Measurements from ENCODE around the gene FCGBP. TPM values are rescaled to one million over a fixed set of nuclear protein-coding genes. Genes with fewer than 3 reads are reported as not detected.

FCGBP gene
- 0.17 TPM for polyA plus RNA-seq (2012; ENCODE audit: insufficient read depth, insufficient read length, low read depth)

GRCh38 chr19:39934584-39935363 lies at the start of gene FCGBP:
TSS of gene FCGBP (minus strand) at chr19:39934634.
- no peak for TF ChIP-seq CTCF (IDR thresholded peaks at IDR 0.05; ENCODE audit: low read depth, low read length)
- Histone ChIP-seq H3K27me3 (peaks cover 6% of the 10 kb centered on the region; the same call in 1 of the 2 replicates), H3K36me3 (no peaks in the 10 kb centered on the region), H3K4me3 (ENCODE audit: low read depth, low read length) (no peak within 1 kb of the TSS), H3K9me3 (no peaks in the 10 kb centered on the region), H3K4me1 (no peaks in the 10 kb centered on the region)
- DNase-seq = no peak

GRCh38 chr19:39983695-39984300 lies 49.4 kb upstream of the FCGBP start:
- H3K9me3 ChIP-seq = no peaks in the 10 kb centered on the region; the same call in 1 of the 2 replicates
- H3K4me1 ChIP-seq = no peaks in the 10 kb centered on the region; the same call in 1 of the 2 replicates
- DNase-seq = no peak
- TF ChIP-seq CTCF (IDR thresholded peaks at IDR 0.05; ENCODE audit: low read depth, low read length) = no peak
- H3K4me3 ChIP-seq (ENCODE audit: low read depth, low read length) = no peak overlapping the region
- H3K36me3 ChIP-seq = peaks cover 39% of the 10 kb centered on the region
- no peaks in the 10 kb centered on the region for H3K27me3 ChIP-seq

GRCh38 chr19:39982883-39983282 lies 48.4 kb upstream of the FCGBP start:
- peaks cover 48% of the 10 kb centered on the region for H3K36me3 ChIP-seq
- DNase-seq = no peak
- no peaks in the 10 kb centered on the region for H3K27me3 ChIP-seq
- H3K4me1 ChIP-seq = no peaks in the 10 kb centered on the region; the same call in 1 of the 2 replicates
- no peak for TF ChIP-seq CTCF (IDR thresholded peaks at IDR 0.05; ENCODE audit: low read depth, low read length)
- no peaks in the 10 kb centered on the region; the same call in 1 of the 2 replicates for H3K9me3 ChIP-seq
- H3K4me3 ChIP-seq (ENCODE audit: low read depth, low read length) = no peak overlapping the region

GRCh38 chr19:39974377-39975155 lies 40.1 kb upstream of the FCGBP start:
- no peak for DNase-seq
- H3K4me3 ChIP-seq (ENCODE audit: low read depth, low read length) = no peak overlapping the region
- H3K27me3 ChIP-seq = no peaks in the 10 kb centered on the region
- no peak for TF ChIP-seq CTCF (IDR thresholded peaks at IDR 0.05; ENCODE audit: low read depth, low read length)
- H3K9me3 ChIP-seq = no peaks in the 10 kb centered on the region
- peaks cover 59% of the 10 kb centered on the region for H3K36me3 ChIP-seq
- H3K4me1 ChIP-seq = no peaks in the 10 kb centered on the region

GRCh38 chr19:39971380-39972035 lies 37.1 kb upstream of the FCGBP start:
- no peak for DNase-seq
- no peaks in the 10 kb centered on the region for H3K4me1 ChIP-seq
- no peak for TF ChIP-seq CTCF (IDR thresholded peaks at IDR 0.05; ENCODE audit: low read depth, low read length)
- peaks cover 33% of the 10 kb centered on the region for H3K36me3 ChIP-seq
- H3K9me3 ChIP-seq = no peaks in the 10 kb centered on the region
- no peaks in the 10 kb centered on the region for H3K27me3 ChIP-seq
- H3K4me3 ChIP-seq (ENCODE audit: low read depth, low read length) = peak overlapping the region; percentile 84

Measured in BE2C (cell line).